Measurements from ENCODE around the gene GSN. TPM values are rescaled to one million over a fixed set of nuclear protein-coding genes. Genes with fewer than 3 reads are reported as not detected.

Gene GSN
- total RNA-seq, 2 donors from 2014 or later: 390 to 690 TPM

GRCh38 chr9:121302786-121303185 lies 34.8 kb downstream of the GSN start:
- H3K9me3 ChIP-seq: no peaks in the 10 kb centered on the region
- no peaks in the 10 kb centered on the region for H3K36me3 ChIP-seq
- TF ChIP-seq POLR2AphosphoS5 (IDR thresholded peaks at IDR 0.05) (no peak), POLR2A (IDR thresholded peaks at IDR 0.05) (no peak), CTCF (IDR thresholded peaks at IDR 0.05) (no peak)
- peaks cover 4% of the 10 kb centered on the region for H3K4me1 ChIP-seq (replicated peaks)
- H3K4me3 ChIP-seq: no peak overlapping the region
- H3K27me3 ChIP-seq (replicated peaks; ENCODE audit: insufficient read depth): no peaks in the 10 kb centered on the region
- no peak for DNase-seq (ENCODE audit: low spot score)
- intact Hi-C loops (cut with DNase I): no loop called here
- 95% methylated on average over 13 of the region's 13 CpGs for WGBS
- H3K27ac ChIP-seq: peak overlapping the region; percentile 40 to 84

GRCh38 chr9:121303456-121304451 lies 35.8 kb downstream of the GSN start:
- 86% methylated on average over 3 of the region's 3 CpGs for WGBS
- Histone ChIP-seq H3K4me1 (replicated peaks) (no peaks in the 10 kb centered on the region), H3K27ac (peak overlapping the region; percentile 40 to 55), H3K36me3 (no peaks in the 10 kb centered on the region), H3K9me3 (no peaks in the 10 kb centered on the region), H3K4me3 (no peak overlapping the region), H3K27me3 (replicated peaks; ENCODE audit: insufficient read depth) (no peaks in the 10 kb centered on the region)
- intact Hi-C loops (cut with DNase I): no loop called here
- no peak for TF ChIP-seq POLR2A (IDR thresholded peaks at IDR 0.05)
- no peak for TF ChIP-seq POLR2AphosphoS5 (IDR thresholded peaks at IDR 0.05)
- DNase-seq (ENCODE audit: low spot score): no peak

GRCh38 chr9:121304707-121305106 lies 36.7 kb downstream of the GSN start:
- Histone ChIP-seq H3K36me3 (no peaks in the 10 kb centered on the region), H3K27ac (peak overlapping the region; percentile 36 to 55), H3K27me3 (replicated peaks; ENCODE audit: insufficient read depth) (no peaks in the 10 kb centered on the region), H3K4me3 (no peak overlapping the region), H3K4me1 (replicated peaks) (no peaks in the 10 kb centered on the region), H3K9me3 (no peaks in the 10 kb centered on the region)
- WGBS: 85% methylated on average over 1 of the region's 1 CpG
- TF ChIP-seq POLR2A (IDR thresholded peaks at IDR 0.05) (no peak), CTCF (IDR thresholded peaks at IDR 0.05) (no peak), POLR2AphosphoS5 (IDR thresholded peaks at IDR 0.05) (no peak)
- DNase-seq (ENCODE audit: low spot score): no peak
- intact Hi-C loops (cut with DNase I): no loop called here

GRCh38 chr9:121305269-121305994 lies 37.5 kb downstream of the GSN start:
- Histone ChIP-seq H3K27ac (peak overlapping the region; percentile 36 to 55), H3K27me3 (replicated peaks; ENCODE audit: insufficient read depth) (no peaks in the 10 kb centered on the region), H3K4me3 (no peak overlapping the region), H3K9me3 (no peaks in the 10 kb centered on the region), H3K36me3 (no peaks in the 10 kb centered on the region), H3K4me1 (replicated peaks) (no peaks in the 10 kb centered on the region)
- WGBS: 56% methylated on average over 13 of the region's 13 CpGs
- no peak for TF ChIP-seq POLR2A (IDR thresholded peaks at IDR 0.05)
- no peak for TF ChIP-seq CTCF (IDR thresholded peaks at IDR 0.05)
- TF ChIP-seq POLR2AphosphoS5 (IDR thresholded peaks at IDR 0.05): peak; percentile 15
- DNase-seq (ENCODE audit: low spot score): no peak
- intact Hi-C loops (cut with DNase I): no loop called here

- peaks cover under 1 to 10% of the 10 kb centered on the region in 2 donors for H3K36me3 ChIP-seq
- whole genome bisulfite sequencing: 71% methylated on average over 2 of the region's 2 CpGs
- no peaks in the 10 kb centered on the region for H3K4me1 ChIP-seq (replicated peaks)
- no peak for DNase-seq (ENCODE audit: low spot score)
- intact Hi-C loops (cut with DNase I): no loop called here
- H3K4me3 ChIP-seq: no peak overlapping the region
- H3K9me3 ChIP-seq: no peaks in the 10 kb centered on the region
- no peaks in the 10 kb centered on the region for H3K27me3 ChIP-seq (replicated peaks; ENCODE audit: insufficient read depth)
- H3K27ac ChIP-seq: no peak overlapping the region
- TF ChIP-seq POLR2A (IDR thresholded peaks at IDR 0.05) (no peak), POLR2AphosphoS5 (IDR thresholded peaks at IDR 0.05) (no peak), CTCF (IDR thresholded peaks at IDR 0.05) (no peak)
Observed at GRCh38 chr9:121307976-121308375, 40.0 kb downstream of the GSN start.
